OCI-LY3 (cell line): ENCODE measurements around the gene ZER1.

Experiments
- CTCF ChIP-seq: fragments of 200-600, 300-600 bp; sonication (generic); IDR thresholded peaks from 2 replicates; pipeline ENCODE4 v1.5.1; 2014; ENCODE audit warnings: antibody characterized with exemption, low read length, low read depth
- EZH2phosphoT487 ChIP-seq: fragments of 200-600 bp; shearing (Covaris generic); IDR thresholded peaks from 2 replicates; pipeline ENCODE4 v1.6.1; 2018; ENCODE audit warnings: antibody characterized with exemption, mixed run types, low read depth

DNA sequence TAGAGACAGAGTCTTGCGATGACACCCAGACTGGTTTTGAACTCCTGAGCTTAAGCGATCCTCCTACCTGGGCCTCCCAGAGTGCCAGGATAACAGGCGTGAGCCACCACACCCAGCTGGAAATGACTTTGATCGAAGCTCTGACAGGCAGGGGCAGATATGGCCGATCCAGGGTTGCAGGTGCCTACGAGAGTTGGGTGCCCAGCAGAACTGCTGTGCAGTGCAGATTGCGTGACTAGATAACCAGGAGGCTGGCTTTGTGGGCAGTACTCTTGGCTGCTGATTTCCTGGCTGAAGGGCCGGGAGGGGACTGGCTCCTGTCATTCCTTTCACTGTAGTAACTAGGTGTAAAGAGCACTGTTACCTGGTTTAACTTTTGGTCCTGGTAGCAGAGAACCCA is 27.2 kb upstream of the ZER1 start:
- TF ChIP-seq CTCF, result no peak
- no peak for TF ChIP-seq EZH2phosphoT487
